Stromal cell of bone marrow (primary cell): ENCODE measurements around the gene ANKRD2.
A peak's percentile ranks its signal among the peaks of the same experiment; 100 is the strongest.

Experiments
- DNase-seq: peaks from one replicate; pipeline ENCODE4 v3.0.0-alpha.2; 2012; ENCODE audit warnings: low read depth

ANKRD2 gene

DNA sequence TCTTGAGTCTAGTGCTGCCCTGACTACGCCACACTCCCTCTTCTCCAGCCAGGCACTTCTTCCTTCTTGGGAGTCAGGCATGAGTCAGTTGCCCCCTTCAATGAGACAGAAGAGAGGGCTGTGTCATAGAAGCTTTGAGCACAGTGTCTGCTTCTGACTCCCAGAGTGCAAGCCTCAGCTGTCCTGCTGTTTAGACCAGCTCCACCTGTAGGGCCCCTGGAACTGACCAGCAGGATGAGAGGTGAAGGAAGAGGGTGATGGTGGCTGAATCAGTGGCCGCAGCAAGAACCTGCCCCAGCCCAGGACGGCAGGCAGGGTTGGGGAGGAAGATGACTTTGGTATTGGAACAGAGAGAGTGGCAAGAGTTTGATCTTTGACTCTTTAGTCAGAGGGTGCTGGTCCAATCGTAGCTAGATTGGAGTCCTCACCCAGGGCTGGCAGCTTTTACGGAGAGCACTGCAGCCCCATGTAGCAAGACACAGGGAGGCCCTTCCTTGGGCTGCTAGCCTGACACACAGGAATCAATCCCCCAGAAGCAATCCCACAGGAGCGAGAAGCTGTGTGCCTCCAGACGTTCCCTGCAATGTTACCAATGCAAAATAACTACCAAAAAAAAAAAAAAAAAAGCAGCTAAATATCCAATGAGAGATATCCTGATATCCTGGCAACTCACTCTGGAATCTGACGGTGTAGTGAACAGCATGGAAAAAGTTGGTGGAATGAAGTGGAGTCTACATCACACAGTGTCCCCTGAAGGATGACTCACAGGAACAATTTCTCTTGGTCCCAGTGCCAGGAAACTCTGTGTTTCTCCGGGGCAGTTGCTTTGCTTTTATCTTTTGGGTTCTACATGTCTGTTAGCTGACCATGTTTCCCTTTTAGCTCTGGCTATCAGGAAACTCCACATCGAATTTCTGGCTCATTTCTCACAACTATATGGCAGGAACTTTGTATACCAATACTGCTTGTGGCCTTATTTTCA, 23.8 kb downstream of the ANKRD2 start:
- peak; percentile 90 for DNase-seq

GRCh38 chr10:97597778-97598177, 25.2 kb downstream of the ANKRD2 start:
- no peak for DNase-seq

DNA sequence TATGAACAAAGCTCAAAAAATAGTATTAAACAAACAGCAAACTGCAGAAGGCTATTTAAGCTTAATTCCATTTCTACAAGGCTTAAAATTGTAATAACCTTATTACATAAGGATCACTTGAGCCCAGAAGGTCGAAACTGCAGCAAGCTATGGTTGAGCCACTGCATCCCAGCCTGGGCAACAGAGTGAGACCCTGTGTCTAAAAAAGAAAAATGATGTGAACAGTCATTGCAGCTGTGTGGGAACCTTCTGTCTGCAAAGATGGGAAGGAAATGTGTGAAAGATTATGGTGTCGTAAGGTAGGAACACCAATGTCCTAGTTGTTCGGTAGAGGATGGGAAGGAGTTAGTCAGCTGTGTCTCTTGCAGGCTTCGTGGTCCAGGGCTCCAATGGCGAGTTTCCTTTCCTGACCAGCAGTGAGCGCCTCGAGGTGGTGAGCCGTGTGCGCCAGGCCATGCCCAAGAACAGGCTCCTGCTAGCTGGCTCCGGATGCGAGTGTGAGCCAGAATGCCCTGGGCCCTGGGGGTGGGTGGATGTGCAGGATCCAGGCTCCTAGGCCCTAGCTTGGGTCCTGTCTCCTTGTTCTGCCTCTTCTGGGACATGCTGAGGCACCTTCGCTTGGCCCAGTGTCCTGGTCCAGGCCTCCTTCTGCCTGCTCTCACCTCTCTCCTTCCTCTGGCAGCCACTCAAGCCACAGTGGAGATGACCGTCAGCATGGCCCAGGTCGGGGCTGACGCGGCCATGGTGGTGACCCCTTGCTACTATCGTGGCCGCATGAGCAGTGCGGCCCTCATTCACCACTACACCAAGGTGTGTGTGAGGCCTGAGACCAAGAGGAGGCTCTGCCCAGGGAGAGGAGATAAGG, 26.1 kb downstream of the ANKRD2 start:
- DNase-seq: no peak

- no peak for DNase-seq
These were observed 26.7 kb downstream of the ANKRD2 start for GRCh38 chr10:97599272-97599619.

GRCh38 chr10:97600616-97601015, 28.0 kb downstream of the ANKRD2 start:
- DNase-seq: no peak

GRCh38 chr10:97601268-97602215, 29.0 kb downstream of the ANKRD2 start:
- DNase-seq: no peak

DNA sequence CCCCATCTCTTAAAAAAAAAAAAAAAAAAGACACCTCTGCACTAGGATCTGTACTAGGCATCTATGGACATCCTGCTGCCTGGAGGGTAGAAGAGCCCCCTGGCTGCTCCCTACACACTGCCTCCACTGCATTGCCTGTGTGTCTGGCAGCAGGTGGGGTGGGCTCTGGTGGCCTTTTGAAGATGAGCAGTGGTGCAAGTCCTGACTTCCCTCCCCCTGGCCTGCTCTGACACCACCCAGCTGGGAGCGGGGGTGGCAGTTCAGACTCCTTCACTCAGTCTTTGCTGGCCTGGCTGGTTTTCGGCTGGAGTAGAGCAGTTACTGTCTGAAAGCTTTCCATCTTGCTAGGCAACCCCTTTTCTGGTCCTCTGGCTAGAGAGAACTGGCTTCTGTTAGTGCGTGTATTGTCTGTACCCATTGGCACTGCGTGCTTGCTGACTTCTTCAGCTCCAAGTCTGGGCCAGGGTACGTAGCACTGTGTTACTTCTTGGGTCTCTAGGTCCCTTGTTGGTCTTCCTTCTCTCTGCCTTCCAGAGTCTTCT, 34.6 kb downstream of the ANKRD2 start:
- no peak for DNase-seq

GRCh38 chr10:97608991-97609561, 36.5 kb downstream of the ANKRD2 start:
- no peak for DNase-seq

DNA sequence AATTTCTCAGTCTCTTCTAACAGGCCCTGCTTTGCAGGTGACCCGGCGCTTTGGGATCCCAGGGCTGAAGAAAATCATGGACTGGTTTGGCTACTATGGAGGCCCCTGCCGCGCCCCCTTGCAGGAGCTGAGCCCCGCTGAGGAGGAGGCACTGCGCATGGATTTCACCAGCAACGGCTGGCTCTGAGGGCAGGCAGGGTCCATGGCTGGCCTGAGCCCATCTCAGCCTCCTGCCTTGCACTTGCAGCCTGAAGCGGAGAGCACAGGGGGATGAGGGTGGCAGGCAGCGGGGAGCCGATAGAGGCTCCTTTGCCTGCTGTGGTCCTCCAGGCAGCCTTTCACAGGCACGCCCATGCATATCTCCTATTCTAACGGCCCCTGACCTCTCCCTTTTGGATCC, 38.9 kb downstream of the ANKRD2 start:
- DNase-seq: no peak

DNA sequence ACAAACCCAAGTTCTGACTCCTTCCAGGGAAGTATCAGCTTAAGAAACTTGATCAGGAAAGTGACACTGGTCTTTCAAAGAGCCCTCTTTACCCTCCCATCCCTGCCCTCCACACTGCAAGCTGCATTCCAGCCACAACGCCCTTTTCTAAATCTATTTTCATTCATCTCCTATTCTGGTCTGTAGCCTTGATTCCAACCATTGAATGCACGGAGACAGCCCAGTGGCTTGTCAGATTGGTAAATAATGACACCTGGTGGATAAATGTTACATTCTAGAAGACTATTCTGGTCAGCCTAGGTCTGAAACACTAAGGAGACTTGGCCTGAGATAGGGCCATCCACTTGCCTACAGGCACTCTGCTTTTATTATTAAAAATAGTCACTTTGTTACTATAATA, 39.8 kb downstream of the ANKRD2 start:
- peak; percentile 22 for DNase-seq

GRCh38 chr10:97618285-97618684, 45.7 kb downstream of the ANKRD2 start:
- no peak for DNase-seq

DNA sequence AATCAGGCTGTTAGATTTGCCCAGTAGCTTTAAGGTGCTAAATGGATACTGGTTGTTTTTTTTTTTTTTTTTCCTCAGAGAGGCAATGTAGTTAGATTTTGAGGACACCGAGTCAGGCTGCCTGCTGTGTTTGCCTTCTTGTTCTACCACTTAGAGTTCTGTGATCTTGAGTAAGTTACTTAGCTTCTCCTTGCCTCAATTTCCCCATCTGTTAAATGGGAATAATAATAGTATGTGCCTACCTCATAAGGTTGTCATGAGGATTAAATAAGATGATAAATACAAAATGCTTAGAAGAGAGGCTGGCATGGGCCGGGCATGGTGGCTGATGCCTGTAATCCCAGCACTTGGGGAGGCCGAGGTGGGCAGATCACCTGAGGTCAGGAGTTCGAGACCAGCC, 46.2 kb downstream of the ANKRD2 start:
- DNase-seq: no peak

DNA sequence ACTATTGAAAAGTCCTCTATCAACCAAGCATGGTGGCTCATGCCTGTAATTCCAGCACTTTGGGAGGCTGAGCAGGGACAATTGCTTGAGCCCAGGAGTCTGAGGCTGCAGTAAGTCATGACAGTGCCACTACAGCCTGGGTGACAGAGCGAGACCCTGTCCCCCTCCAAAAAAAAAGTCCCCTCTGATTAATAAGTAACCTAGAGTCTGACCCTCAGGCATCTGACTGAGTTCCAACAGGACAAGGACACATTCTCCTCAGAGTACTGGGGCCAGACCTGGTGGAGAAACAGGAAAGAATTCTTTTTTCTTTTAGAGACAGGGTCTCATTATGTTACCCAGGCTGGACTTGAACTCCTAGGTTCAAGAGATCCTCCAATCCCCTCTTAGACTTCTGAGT, 50.7 kb downstream of the ANKRD2 start:
- no peak for DNase-seq

DNA sequence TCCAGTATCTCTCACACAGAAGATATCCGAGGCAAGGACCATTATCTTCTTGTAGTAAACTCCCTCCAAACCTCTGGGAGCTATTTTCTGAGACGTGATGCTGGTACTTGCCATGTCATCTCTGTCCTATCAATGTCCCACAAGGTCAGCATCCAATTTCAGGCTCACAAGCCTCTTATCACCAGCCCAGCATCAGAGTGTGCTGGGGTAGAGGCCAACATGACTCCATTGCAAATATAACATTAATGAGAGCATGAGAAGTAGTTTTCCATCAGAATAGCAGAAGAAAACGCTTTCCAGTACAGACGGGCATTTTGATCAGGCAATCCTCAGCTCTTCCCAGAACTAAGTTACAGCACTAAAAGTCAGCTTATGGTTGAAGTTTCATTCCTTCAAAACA, 55.2 kb downstream of the ANKRD2 start:
- no peak for DNase-seq

DNA sequence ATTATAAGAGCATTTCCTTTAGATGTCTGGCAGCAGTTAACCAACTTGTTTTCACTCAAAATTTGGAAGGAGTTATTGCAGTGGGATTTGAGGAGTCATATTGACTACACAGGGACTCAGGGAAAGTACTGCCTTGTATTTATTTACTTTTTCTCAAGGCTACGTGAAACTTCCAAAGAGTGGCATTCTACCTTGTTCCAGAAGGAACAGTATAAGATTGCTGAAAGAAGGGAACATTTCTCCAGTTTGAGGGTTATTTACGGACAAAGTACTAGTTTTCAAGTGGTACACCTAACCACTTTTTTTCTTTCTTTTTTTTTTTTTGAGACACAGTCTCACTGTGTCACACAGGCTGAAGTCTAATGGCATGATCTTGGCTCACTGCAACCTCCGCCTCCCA, 55.6 kb downstream of the ANKRD2 start:
- DNase-seq: no peak

GRCh38 chr10:97629289-97629688, 56.7 kb downstream of the ANKRD2 start:
- DNase-seq: no peak

- DNase-seq: no peak
These were observed 58.5 kb downstream of the ANKRD2 start for GRCh38 chr10:97631098-97631497.

GRCh38 chr10:97632949-97633884, 60.6 kb downstream of the ANKRD2 start, which contains the start of gene MORN4:
MORN4 (minus strand) TSS chr10:97633500; CDS start chr10:97619653, 13,847 bp downstream.
- peak; percentile 84 for DNase-seq
